Activated naive CD4-positive, alpha-beta T cell treated with anti-CD3 and anti-CD28 coated beads, Interleukin-2, amount 10 ng/mL, durations not matched to agents 7 days and 5 days (primary cell): ENCODE measurements around the gene MANEAL.
"Not testable (repeated sequence)": the region's sequence is repeated elsewhere in the genome, so short reads cannot be mapped to it uniquely, and the experiment has no call there.

Source experiments
- CTCF ChIA-PET: fragments of 350-600 bp; sonication (Branson Sonifier 250); formaldehyde crosslinking; loops from one replicate; lab custom pipeline; 2021; ENCODE audit warnings: antibody characterized with exemption; lab: Charles Lee
- DNase-seq: peaks from one replicate; pipeline ENCODE4 v3.0.0-alpha.2; 2020
- H3K27ac Mint-ChIP-seq: one replicate; pipeline ENCODE4 v1.8.0; 2021; ENCODE audit warnings: mild to moderate bottlenecking, moderate library complexity, mixed read lengths
- H3K27me3 Mint-ChIP-seq: one replicate; pipeline ENCODE4 v1.8.0; 2021; ENCODE audit warnings: mild to moderate bottlenecking, mixed read lengths
- H3K36me3 Mint-ChIP-seq: one replicate; pipeline ENCODE4 v1.8.0; 2021; ENCODE audit warnings: mixed read lengths
- H3K4me1 Mint-ChIP-seq: one replicate; pipeline ENCODE4 v1.8.0; 2021; ENCODE audit warnings: mixed read lengths
- H3K4me3 Mint-ChIP-seq: one replicate; pipeline ENCODE4 v1.8.0; 2021; ENCODE audit warnings: mild to moderate bottlenecking, moderate library complexity, mixed read lengths
- H3K9me3 Mint-ChIP-seq: one replicate; pipeline ENCODE4 v1.8.0; 2021; ENCODE audit warnings: mixed read lengths

MANEAL gene

DNA sequence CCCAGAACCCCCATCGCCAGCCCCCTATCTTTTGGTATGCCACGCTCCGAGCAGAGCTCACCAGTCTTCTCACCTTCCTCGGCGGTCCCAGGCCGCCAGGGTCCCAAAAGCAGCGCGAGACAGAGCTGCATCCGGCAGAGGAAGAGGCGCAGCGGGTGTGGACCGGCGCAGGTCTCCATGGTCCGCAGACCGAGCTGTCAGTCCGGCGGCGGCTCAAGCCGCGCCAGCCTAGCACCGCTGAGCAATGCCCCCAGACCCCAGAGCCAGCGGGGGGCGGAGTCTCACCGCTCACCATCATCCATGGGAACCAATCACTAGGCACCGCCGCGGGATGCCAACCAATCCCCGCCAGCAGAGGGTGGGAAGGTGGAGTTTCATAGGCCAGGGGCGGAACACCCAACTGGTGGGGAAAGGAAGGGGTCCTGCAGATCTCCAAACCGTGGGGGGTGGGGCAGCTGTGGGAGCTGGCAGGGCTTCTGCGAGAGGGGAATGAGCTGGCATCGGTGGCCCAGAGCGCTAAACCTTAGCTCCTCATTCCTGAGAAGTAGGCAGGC is 28.7 kb upstream of the MANEAL start, which contains the start of gene EPHA10:
TSS of gene EPHA10 (minus strand) at position 233 of the 554 bp plus-strand sequence. CDS start at position 179, 54 bp downstream.
- Mint-ChIP-seq H3K4me3 (no peak within 1 kb of the TSS), H3K27me3 (peaks cover 85% of the 10 kb centered on the region), H3K27ac (no peak within 1 kb of the TSS), H3K36me3 (no peaks in the 10 kb centered on the region), H3K4me1 (peaks cover 9% of the 10 kb centered on the region), H3K9me3 (no peaks in the 10 kb centered on the region)
- CTCF ChIA-PET = no interaction called here
- no peak for DNase-seq

DNA sequence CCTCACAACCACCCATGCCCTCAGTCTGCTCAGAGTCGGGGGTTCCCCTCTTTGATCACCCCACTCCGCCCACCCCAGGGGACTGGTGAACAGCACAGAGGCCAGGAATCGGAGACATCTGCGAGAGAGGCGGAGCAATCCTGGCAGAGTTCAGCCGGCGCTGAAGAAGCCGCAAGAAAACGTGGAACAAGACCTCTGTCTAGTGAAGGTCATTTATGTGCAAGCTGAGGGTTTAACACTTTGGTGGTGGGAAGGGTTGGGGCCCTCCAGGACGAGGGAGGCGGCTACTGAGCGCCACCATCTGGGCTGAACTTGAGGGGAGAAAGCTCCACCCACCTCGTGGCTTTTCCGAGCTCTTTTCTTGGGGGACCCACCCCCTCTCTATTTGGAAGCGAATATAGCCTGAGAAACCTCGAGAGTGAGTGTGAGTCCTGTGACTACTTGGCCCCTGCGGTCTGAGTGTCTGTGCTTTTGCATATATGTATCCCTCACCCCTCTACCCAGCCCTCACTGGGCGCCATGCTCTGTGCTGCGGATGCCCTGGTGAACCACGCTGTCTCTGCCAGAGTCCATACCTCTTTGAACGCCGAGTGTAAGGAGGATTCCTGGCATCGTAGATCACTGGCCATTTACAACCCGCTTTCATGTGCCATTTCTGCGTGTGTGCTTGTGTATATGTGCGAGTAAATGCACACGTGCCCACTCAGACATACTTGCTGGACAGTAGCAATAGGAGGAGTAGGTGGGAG is 27.6 kb upstream of the MANEAL start:
- DNase-seq = no peak
- Mint-ChIP-seq H3K27me3 (peaks cover 90% of the 10 kb centered on the region), H3K36me3 (no peaks in the 10 kb centered on the region), H3K4me1 (peaks cover 9% of the 10 kb centered on the region), H3K4me3 (no peak overlapping the region), H3K27ac (no peak overlapping the region), H3K9me3 (no peaks in the 10 kb centered on the region)
- CTCF ChIA-PET = interaction anchor here (0.5 kb wide), 1 partner anchor 31 kb away, joined by 4 read pairs; no protein-coding TSS in a partner anchor

DNA sequence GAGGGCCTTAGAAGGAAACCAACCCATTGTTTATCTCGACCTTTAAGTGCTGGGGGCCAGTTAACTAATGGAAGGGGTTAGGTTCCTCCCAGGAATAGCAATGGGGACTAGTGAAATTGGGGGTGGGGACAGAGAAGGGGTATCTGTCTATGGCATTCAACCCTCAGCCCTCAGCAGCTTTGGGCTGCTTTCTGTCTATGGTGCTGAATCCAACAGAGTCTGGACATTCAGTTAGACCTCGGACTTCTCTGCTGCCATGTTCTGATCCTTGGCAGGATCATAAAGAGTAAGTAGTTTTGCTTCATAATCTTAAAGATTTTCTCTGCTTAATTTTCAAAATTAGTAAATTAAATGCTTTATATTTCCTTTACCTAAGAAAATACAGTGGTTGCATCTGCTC is 26.2 kb upstream of the MANEAL start:
- CTCF ChIA-PET = no interaction called here
- Mint-ChIP-seq H3K4me3 (no peak overlapping the region), H3K36me3 (no peaks in the 10 kb centered on the region)

DNA sequence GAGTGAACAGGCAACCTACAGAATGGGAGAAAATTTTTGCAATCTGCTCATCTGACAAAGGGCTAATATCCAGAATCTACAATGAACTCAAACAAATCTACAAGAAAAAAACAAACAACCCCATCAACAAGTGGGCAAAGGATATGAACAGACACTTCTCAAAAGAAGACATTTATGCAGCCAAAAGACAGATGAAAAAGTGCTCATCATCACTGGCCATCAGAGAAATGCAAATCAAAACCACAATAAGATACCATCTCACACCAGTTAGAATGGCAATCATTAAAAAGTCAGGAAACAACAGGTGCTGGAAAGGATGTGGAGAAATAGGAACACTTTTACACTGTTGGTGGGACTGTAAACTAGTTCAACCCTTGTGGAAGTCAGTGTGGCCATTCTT is 22.2 kb upstream of the MANEAL start:
- H3K36me3 Mint-ChIP-seq, H3K4me1 Mint-ChIP-seq, H3K9me3 Mint-ChIP-seq, H3K4me3 Mint-ChIP-seq, CTCF ChIA-PET, H3K27ac Mint-ChIP-seq, DNase-seq: not testable (repeated sequence)
- H3K27me3 Mint-ChIP-seq = peaks cover 42% of the 10 kb centered on the region

More for the DNA sequence above, 26.2 kb upstream of the MANEAL start:
- peaks cover 76% of the 10 kb centered on the region for H3K27me3 Mint-ChIP-seq
- peaks cover 9% of the 10 kb centered on the region for H3K4me1 Mint-ChIP-seq
- H3K27ac Mint-ChIP-seq = no peak overlapping the region
- no peaks in the 10 kb centered on the region for H3K9me3 Mint-ChIP-seq
- DNase-seq = no peak

DNA sequence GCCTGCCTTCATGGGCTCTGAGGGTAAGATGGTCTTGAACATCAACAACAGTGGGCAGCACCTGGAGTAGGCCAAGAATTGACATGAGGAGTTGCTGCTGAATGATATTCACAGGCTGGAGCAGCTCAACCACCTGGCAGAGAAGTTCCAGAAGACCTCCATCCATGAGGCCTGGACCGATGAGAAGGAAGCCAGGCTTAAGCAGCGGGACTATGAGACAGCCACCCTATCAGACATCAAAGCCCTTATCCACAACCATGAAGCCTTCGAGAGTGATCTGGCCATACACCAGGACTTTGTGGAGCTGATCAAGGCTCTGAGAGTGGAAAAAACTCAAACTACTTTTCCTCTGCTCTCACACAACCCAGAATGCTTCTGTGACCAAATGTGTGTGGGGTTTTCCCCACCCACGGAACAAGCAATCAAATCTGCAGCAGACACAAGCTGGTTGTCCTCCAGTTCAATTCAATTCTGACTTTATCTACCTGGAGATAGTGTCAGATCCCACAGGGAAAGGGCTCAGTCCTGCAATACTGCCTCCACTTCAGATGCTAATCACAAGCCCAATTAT is 16.6 kb upstream of the MANEAL start:
- no peaks in the 10 kb centered on the region for H3K9me3 Mint-ChIP-seq
- no peak for DNase-seq
- CTCF ChIA-PET = no interaction called here
- no peak overlapping the region for H3K4me3 Mint-ChIP-seq
- peaks cover 19% of the 10 kb centered on the region for H3K27me3 Mint-ChIP-seq
- H3K36me3 Mint-ChIP-seq = no peaks in the 10 kb centered on the region
- H3K4me1 Mint-ChIP-seq = no peaks in the 10 kb centered on the region
- no peak overlapping the region for H3K27ac Mint-ChIP-seq

DNA sequence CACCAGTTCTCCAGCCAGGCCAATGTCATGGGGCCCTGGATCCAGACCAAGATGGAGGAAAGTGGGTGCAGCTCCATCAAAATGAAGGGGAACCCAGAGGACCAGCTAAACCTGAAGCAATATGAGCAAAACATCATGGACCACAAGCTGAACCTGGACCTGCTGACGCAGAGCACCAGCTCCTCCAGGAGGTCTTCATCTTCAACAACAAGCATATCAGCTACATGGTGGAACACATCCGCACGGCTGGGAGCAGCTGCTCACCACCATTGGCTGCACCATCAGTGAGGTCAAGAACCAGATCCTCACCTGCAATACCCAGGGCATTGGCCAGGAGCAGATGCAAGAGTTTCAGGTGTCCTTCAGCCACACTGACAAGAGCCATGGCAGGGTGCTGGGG is 15.0 kb upstream of the MANEAL start:
- Mint-ChIP-seq H3K4me1 (no peaks in the 10 kb centered on the region), H3K36me3 (no peaks in the 10 kb centered on the region), H3K9me3 (no peaks in the 10 kb centered on the region), H3K4me3 (no peak overlapping the region), H3K27me3 (peaks cover 26% of the 10 kb centered on the region), H3K27ac (no peak overlapping the region)
- CTCF ChIA-PET = no interaction called here
- no peak for DNase-seq

DNA sequence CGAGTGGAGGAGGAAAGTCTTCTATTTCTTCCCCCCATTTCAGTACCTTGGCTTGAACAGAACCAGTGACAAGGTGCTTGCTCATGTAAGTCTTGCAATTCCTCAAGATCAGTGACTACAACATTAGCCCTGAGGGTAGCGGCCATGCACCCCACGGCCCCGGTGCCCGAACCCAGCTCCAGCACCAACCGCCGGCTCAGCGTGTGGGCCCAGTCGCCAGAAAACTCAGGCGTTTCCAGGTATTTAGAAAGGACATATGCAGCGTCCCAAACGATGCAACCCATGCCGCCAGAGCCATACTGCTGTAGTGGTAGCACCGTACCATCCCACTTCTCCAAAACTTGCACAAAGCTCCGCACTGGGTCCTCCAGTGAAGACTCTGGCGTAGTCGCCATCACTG is 11.2 kb upstream of the MANEAL start:
- Mint-ChIP-seq H3K27ac (no peak overlapping the region), H3K4me3 (no peak overlapping the region), H3K4me1 (no peaks in the 10 kb centered on the region), H3K36me3 (no peaks in the 10 kb centered on the region), H3K9me3 (no peaks in the 10 kb centered on the region), H3K27me3 (peaks cover 33% of the 10 kb centered on the region)
- no peak for DNase-seq
- CTCF ChIA-PET = no interaction called here

DNA sequence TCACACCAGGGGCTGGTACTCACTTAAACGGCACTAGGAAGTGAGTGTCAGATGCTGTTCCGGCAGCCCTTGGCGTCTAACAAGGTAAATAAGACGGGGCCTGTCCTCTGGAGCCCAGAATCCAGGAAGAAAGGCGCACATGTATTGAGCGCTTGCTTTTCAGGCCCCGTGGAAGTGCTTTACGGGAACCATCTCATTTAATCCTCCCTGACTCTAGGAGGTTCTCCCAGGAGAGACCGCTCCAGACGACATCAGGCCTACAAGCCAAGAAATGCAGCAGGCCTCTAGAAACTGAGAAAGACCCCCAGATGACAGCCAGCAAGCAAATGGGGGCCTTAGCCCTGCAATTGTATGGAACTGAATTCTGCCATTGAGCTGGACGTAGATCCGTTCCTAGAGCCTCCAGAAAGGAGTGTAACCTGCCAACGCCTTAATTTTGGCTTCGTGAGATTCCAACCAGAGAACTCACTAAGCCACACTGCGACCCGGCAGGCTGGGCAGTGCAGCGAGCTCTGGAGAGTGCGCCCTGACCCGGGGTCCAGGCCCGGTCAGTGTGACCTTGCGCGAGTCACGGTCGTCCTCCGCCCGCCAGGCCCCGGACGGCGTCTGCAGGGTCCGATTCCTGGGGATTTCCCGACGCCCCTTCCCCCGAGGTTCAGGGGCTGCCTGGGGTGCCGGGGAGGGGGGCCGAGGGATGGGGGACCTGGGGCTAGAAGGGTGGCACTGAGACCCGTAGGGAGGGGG is 532 bp upstream of the MANEAL start:
- H3K4me1 Mint-ChIP-seq = peaks cover 16% of the 10 kb centered on the region
- peak overlapping the region; percentile 26 for H3K4me3 Mint-ChIP-seq
- no peaks in the 10 kb centered on the region for H3K36me3 Mint-ChIP-seq
- H3K27ac Mint-ChIP-seq = no peak overlapping the region
- CTCF ChIA-PET = no interaction called here
- H3K9me3 Mint-ChIP-seq = no peaks in the 10 kb centered on the region
- no peak for DNase-seq
- peaks cover 69% of the 10 kb centered on the region for H3K27me3 Mint-ChIP-seq

DNA sequence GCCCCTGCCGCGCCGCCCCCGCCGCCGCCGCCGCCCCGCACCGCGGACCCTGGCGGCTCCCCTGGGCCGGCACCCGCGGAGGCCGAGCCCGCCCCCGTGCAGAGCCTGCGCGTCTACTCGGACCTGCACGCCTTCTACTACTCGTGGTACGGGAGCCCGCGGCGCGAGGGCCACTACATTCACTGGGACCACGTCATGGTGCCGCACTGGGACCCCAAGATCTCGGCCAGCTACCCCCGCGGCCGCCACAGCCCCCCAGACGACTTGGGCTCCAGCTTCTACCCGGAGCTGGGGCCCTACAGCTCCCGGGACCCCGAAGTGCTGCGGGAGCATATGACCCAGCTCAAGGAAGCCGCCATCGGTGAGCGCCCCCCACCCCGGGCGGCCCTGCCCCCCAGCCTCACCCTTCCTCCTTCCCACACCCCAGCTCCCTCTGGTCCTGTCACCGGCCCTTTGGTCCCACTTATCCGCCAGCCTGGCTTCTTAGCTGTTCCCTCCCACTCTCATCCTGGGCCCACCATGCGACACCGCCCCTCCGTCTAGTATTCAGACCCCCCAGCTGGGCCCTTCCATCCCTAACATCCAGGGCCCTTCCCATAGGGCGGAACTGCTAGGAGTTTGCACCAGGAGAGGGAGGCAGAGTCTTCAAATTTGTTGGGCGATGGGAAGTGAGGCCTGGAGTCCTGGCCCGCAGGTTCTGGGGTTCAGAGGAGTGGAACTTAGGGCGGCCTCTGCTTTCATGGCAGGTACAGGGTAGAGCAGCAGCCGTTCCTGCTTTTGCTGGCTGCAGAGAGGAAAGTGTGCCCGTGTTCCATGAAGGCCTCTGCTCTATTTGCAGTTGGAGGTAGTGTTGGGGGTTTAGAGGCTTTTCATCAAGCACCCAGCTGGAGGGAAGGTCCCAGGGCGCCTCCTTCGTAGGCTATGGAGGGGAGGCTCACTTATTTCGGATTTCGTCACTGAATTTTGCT is 1.0 kb downstream of the MANEAL start:
- CTCF ChIA-PET = interaction anchor here (0.7 kb wide), 1 partner anchor 33 kb away, joined by 3 read pairs; no protein-coding TSS in a partner anchor
- peak overlapping the region; percentile 65 for H3K4me3 Mint-ChIP-seq
- H3K9me3 Mint-ChIP-seq = no peaks in the 10 kb centered on the region
- no peak overlapping the region for H3K27ac Mint-ChIP-seq
- H3K4me1 Mint-ChIP-seq = peaks cover 16% of the 10 kb centered on the region
- H3K36me3 Mint-ChIP-seq = peaks cover 3% of the 10 kb centered on the region
- peaks cover 62% of the 10 kb centered on the region for H3K27me3 Mint-ChIP-seq
- no peak for DNase-seq

DNA sequence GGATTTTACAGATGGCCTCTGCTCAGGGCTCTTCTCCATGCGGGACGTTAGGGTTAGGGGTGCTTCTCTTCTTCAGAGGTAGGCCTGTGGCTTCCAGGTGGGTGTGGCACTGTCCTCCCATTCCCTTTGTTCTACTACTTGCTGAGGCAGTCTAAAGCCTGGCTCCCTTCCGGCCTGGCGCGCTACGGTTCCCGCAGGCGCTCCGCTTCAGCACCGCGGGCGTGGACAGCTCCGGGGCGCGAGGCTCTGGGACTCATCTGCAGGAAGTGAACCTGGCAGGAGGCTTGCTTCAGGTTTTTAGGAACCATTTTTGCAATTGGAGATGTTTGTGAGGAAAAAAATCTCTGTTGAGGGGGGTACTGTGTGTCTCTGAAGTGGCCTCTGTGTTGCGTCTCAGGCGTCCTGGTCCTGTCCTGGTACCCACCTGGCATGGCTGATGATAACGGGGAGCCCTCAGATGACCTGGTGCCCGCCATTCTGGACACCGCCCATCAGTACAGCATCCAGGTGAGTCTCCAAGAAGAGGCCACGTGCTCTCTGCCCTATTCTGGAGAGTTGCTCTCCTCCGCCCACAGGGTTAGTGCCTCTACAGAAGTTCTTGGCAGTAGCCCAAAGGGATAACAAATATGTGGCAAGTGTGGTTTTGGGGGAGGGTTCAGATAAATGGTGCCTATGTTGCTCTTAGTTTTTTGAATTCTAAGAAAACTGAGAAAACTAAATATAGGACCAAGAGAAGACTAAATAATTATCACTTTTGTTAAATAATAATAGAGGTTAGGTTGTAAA is 1.9 kb downstream of the MANEAL start:
- Mint-ChIP-seq H3K4me3 (peak overlapping the region; percentile 65), H3K27me3 (peaks cover 55% of the 10 kb centered on the region)

DNA sequence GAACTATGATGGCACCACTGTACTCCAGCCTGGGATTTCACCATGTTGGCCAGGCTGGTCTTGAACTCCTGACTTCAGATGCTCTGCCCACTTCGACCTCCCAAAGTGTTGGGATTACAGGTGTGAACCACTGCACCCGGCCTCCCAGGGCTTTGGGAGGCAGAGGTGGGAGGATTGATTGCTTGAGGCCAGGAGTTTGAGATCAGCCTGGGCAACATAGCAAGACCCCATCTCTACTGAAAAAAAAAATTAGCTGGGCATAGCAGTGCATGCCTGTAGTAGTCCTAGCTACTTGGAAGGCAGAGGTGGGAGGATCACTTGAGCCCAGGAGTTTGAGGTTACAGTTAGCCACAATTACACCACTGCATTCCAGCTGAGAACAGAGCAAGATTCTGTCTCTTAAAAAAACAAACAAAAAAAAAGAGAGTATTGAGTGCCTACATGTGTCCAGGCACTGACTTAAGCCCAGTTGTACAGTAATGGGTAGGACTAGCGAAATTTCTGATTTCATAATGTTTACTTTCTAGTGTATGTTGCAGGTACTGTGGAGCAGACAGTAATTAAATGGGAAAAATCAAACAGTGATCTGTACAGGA is 4.2 kb downstream of the MANEAL start:
- Mint-ChIP-seq H3K9me3 (no peaks in the 10 kb centered on the region), H3K36me3 (peaks cover 16% of the 10 kb centered on the region), H3K27me3 (peaks cover 32% of the 10 kb centered on the region), H3K4me1 (peaks cover 16% of the 10 kb centered on the region), H3K4me3 (no peak overlapping the region), H3K27ac (no peak overlapping the region)
- no peak for DNase-seq
- CTCF ChIA-PET = interaction anchor here (1.0 kb wide), 1 partner anchor 12 kb away, joined by 3 read pairs; no protein-coding TSS in a partner anchor

More for the DNA sequence above, 1.9 kb downstream of the MANEAL start:
- H3K36me3 Mint-ChIP-seq = peaks cover 6% of the 10 kb centered on the region
- DNase-seq = peak; percentile 72
- peaks cover 16% of the 10 kb centered on the region for H3K4me1 Mint-ChIP-seq
- CTCF ChIA-PET = interaction anchor here (0.7 kb wide), 1 partner anchor 32 kb away, joined by 3 read pairs; no protein-coding TSS in a partner anchor
- H3K9me3 Mint-ChIP-seq = no peaks in the 10 kb centered on the region
- no peak overlapping the region for H3K27ac Mint-ChIP-seq

DNA sequence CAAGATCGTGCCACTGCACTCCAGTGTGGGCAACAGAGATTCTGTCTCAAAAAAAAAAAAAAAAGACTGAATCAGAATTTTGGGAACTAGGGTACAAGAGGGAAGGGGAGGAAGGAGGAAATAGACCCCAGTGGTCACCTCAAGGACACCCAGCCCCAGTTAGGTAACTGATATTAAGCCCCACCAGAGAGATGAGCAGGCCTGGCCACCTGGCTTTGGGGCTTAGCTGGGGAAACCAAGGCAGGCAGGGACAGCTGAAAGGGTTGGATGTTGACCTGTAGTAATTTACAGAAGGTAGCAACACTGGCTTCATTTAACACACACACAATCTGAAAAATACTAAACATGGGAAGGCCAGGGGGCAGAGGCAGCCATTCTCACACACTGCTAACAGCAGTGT is 8.8 kb downstream of the MANEAL start:
- Mint-ChIP-seq H3K4me3 (no peak overlapping the region), H3K27ac (no peak overlapping the region), H3K9me3 (no peaks in the 10 kb centered on the region), H3K4me1 (peaks cover 16% of the 10 kb centered on the region), H3K27me3 (no peaks in the 10 kb centered on the region), H3K36me3 (peaks cover 48% of the 10 kb centered on the region)
- CTCF ChIA-PET = no interaction called here
- no peak for DNase-seq
